ENCODE results near the gene RBM7. TPM values are rescaled to one million over a fixed set of nuclear protein-coding genes. Genes with fewer than 3 reads are reported as not detected.

RBM7 gene
- total and polyA plus RNA-seq, 2 of the 13 experiments (the other 11 are each of a cell fraction or from before 2014, with no cell fraction given) = 30.5 to 32.3 TPM

- H3K9me3 ChIP-seq (ENCODE audit: low read length) = no peaks in the 10 kb centered on the region
- H3K9ac ChIP-seq (ENCODE audit: insufficient read depth, low read depth, low read length) = peak overlapping the region; percentile 99
- H3K36me3 ChIP-seq (replicated peaks in 1 of 2; ENCODE audit: control insufficient read depth in 1 of 2, insufficient read depth in 2 of 2, low read length in 2 of 2) = peaks cover 3 to 15% of the 10 kb centered on the region in 2 experiments
- no TSS peak for BruUV-seq (replicated peaks)
- WGBS (ENCODE audit: low lambda C conversion rate) = under 1% methylated on average over 4 of the region's 4 CpGs
- H4K20me1 ChIP-seq (ENCODE audit: insufficient read depth, low read length) = no peaks in the 10 kb centered on the region
- POLR2A ChIA-PET = no interaction called here
- H3K79me2 ChIP-seq (ENCODE audit: insufficient read depth, low read length) = peaks cover 62% of the 10 kb centered on the region
- TF ChIP-seq KDM5A (IDR thresholded peaks at IDR 0.05; ENCODE audit: borderline replicate concordance, low read length) = peak; percentile 3; the same call in 1 of the 2 replicates
- TF ChIP-seq, protein P1, sequence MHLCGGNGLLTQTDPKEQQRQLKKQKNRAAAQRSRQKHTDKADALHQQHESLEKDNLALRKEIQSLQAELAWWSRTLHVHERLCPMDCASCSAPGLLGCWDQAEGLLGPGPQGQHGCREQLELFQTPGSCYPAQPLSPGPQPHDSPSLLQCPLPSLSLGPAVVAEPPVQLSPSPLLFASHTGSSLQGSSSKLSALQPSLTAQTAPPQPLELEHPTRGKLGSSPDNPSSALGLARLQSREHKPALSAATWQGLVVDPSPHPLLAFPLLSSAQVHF (CRISPR knock-in tag; IDR thresholded peaks at IDR 0.05) = no peak
- TF ChIP-seq CERS6 (CRISPR knock-in tag; IDR thresholded peaks at IDR 0.05) = no peak
- peaks cover 0 to 3% of the 10 kb centered on the region in 2 experiments; a peak in 1 of 5 replicates for H3K27me3 ChIP-seq (ENCODE audit: control insufficient read depth in 1 of 2, insufficient read depth in 2 of 2, low read length in 2 of 2)
- H3K4me3 ChIP-seq (replicated peaks in 1 of 3; ENCODE audit: insufficient read depth in 1 of 3, low read depth in 2 of 3, low read length in 3 of 3) = peak overlapping the region; percentile 97 to 99 (median 98)
- CTCF ChIA-PET (ENCODE audit: low intra/inter-chr PET ratio, low total read pairs) = no interaction called here
- ATAC-seq = no peak
- in situ Hi-C loops (cut with HindIII; ENCODE audit: extremely low pct_ligation_motif_present, low pct_unique_long_range_greater_than_20kb) (no loop called here), intact Hi-C loops (cut with micrococcal nuclease; ENCODE audit: unreplicated experiment) (loop anchor here (5.0 kb wide), 1 partner anchor 54 kb away; no protein-coding TSS in a partner anchor)
- H3K4me2 ChIP-seq (ENCODE audit: low read depth, low read length) = peak overlapping the region; percentile 70
- no peak for FAIRE-seq
- no peak overlapping the region for H2AFZ ChIP-seq (ENCODE audit: low read length)
- H3K27ac ChIP-seq (ENCODE audit: extremely low read length, insufficient read depth, low read length) = peak overlapping the region; percentile 98
- DNase-seq (ENCODE audit: low spot score) = no peak
- peaks cover 45% of the 10 kb centered on the region for H3K4me1 ChIP-seq (ENCODE audit: insufficient read depth, low read length)
Observed at GRCh38 chr11:114401311-114401710, 845 bp downstream of the RBM7 start.

DNA sequence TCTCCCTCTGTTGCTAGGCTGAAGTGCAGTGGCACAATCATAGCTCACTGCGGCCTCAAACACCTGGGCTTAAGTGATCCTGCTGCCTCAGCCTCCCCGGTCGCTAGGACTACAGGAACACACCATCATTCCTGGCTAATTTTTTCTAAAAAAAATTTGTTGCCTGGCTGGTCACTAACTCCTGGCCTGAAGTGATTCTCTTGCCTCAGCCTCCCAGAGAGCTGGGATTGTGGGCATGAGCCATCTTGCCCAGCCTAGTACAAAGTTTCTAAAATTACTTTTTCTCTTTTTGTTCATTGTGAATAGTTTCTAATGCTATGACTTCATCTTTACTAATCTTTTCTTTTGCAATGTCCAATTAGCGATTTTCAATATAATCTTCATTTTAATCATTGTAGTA, 12.5 kb downstream of the RBM7 start:
- DNase-seq (ENCODE audit: low spot score) (no peak), FAIRE-seq (no peak), ATAC-seq (no peak)
- Histone ChIP-seq H3K36me3 (replicated peaks in 1 of 2; ENCODE audit: control insufficient read depth in 1 of 2, insufficient read depth in 2 of 2, low read length in 2 of 2) (peaks cover 0 to 20% of the 10 kb centered on the region in 2 experiments; a peak in 3 of 5 replicates), H2AFZ (ENCODE audit: low read length) (no peak overlapping the region), H3K4me2 (ENCODE audit: low read depth, low read length) (no peak overlapping the region), H3K27ac (ENCODE audit: extremely low read length, insufficient read depth, low read length) (no peak overlapping the region), H3K27me3 (ENCODE audit: control insufficient read depth in 1 of 2, insufficient read depth in 2 of 2, low read length in 2 of 2) (no peaks in the 10 kb centered on the region), H3K4me3 (replicated peaks in 1 of 3; ENCODE audit: insufficient read depth in 1 of 3, low read depth in 2 of 3, low read length in 3 of 3) (no peak overlapping the region), H3K9me3 (ENCODE audit: low read length) (no peaks in the 10 kb centered on the region), H3K9ac (ENCODE audit: insufficient read depth, low read depth, low read length) (no peak overlapping the region), H3K79me2 (ENCODE audit: insufficient read depth, low read length) (no peaks in the 10 kb centered on the region), H3K4me1 (ENCODE audit: insufficient read depth, low read length) (no peaks in the 10 kb centered on the region), H4K20me1 (ENCODE audit: insufficient read depth, low read length) (no peaks in the 10 kb centered on the region)
- in situ Hi-C loops (cut with HindIII; ENCODE audit: extremely low pct_ligation_motif_present, low pct_unique_long_range_greater_than_20kb) (no loop called here), intact Hi-C loops (cut with micrococcal nuclease; ENCODE audit: unreplicated experiment) (no loop called here)
- ChIA-PET CTCF (ENCODE audit: low intra/inter-chr PET ratio, low total read pairs) (no interaction called here), POLR2A (interaction anchor here (1.2 to 1.4 kb wide), 2 partner anchors 13 to 26 kb away, joined by 3 to 4 read pairs; partner anchors contain the start of genes C11orf71, RBM7 and REXO2)
- TF ChIP-seq ZNF33B (CRISPR knock-in tag; IDR thresholded peaks at IDR 0.05) = no peak
- no TSS peak for BruUV-seq (replicated peaks)
- WGBS (ENCODE audit: low lambda C conversion rate) = 98% methylated on average over 2 of the region's 4 CpGs
